Fibroblast of gingiva (primary cell): Measurements from ENCODE around the gene BOC.
A peak's percentile ranks its signal among the peaks of the same experiment; 100 is the strongest.

Experiments
- DNase-seq: peaks from one replicate; pipeline ENCODE4 v3.0.0-alpha.2; 2011; ENCODE audit warnings: low read depth

BOC gene

GRCh38 chr3:113222451-113223086 lies 11.2 kb downstream of the BOC start:
- no peak for DNase-seq

- DNase-seq = no peak
Measured at GRCh38 chr3:113223475-113224281, 12.3 kb downstream of the BOC start.

DNA sequence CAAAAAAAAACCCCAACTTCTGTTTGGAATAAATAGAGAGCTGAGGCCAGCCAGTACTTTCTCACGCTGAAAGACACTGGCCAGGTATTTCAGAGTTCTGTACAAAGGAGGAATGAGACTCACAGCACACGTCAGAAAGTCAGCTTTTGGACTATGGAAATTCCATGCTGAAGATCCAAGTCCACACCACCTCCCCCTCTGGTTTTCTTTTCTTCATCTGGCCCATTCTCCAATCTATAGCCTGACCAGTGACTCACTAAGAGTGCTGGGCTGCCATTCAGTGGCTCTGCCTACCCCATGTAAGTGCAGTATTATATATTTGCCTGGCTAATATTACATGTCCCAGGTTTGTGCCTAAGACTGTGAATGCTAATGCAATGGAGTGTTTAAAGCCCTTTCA lies 13.9 kb downstream of the BOC start:
- DNase-seq = no peak

DNA sequence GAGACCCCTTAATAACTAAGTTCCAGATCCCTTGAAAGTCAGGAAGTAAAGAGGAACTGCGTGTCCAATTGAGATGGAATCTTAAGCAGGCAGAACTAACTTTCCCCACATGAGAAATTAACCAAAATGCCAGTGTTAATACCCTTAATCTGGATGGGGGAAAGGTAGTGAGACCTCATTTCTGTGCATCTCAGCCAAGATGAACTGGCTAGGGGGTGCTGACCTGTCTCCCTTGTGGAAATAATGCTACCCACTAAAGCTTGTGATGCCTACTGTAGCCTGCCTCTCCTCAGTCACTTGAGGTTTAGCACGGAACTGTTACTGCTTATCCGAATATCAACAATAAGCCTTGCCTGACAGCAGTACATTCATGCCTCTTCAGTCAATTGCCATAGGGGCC lies 15.1 kb downstream of the BOC start:
- no peak for DNase-seq

- DNase-seq = no peak
Measured at GRCh38 chr3:113227146-113227545, 15.8 kb downstream of the BOC start.

DNA sequence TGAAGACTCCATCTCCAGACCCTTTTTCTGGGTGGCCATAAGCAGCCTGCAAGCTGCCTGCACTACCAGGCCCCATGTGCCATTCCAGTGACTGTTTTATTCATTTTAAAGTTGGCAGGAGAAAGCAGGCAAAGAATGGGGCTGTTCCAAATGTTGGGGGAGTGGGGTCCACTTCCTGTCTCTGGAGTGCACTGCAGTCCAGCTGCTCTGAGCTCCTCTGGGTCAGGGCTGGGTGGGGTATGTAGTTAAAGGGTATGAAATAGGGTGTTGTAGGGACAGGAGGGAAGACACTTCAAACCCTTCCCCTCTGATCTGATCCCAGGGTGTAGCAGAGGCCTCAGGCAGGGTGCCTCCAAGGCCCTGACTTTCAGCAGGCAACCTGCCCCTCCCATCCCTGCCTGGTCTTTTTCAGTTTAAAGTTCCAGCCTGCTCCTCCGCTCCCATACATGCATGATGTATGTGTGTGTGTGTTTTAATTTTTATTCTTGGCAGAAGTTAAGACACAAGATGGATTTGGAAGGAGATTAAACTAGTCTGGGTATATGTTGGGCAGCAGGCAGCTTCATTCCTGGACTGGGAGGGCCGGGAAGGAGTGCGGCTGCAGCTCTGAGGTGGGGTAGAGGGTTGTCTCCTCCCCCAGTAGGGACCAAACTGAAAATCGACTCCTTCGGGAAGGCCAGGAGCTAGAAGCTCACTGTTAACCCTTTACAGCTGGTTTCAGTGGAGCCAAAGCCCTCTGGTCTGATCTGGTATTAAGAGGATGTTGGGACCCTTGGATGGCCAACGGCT lies 17.3 kb downstream of the BOC start:
- no peak for DNase-seq

- DNase-seq = no peak
Measured at GRCh38 chr3:113231391-113231790, 20.0 kb downstream of the BOC start.

GRCh38 chr3:113231827-113232253 lies 20.5 kb downstream of the BOC start:
- peak; percentile 17 for DNase-seq

GRCh38 chr3:113232342-113232741 lies 21.0 kb downstream of the BOC start:
- DNase-seq = no peak

- DNase-seq = no peak
Measured at GRCh38 chr3:113233497-113233896, 22.1 kb downstream of the BOC start.

DNA sequence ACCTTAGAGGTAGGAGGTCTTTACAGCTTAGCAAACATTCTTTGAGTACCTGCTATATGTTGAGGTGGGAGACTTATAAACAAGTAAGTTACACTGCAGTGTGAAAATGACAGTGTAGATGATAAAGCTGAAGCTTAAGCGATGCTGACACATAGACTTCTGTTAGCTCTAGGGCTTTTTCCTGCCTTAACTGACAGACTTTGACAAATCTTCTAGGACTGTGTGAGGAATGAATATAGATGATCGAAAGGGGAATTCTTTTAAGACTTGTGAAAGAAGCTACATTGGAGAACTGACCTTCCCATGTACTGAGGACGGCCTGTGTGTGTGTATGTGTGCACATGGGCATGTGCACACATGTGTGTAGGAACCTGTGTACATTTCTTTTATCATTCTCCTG lies 22.7 kb downstream of the BOC start:
- DNase-seq = no peak

GRCh38 chr3:113234688-113235260 lies 23.4 kb downstream of the BOC start:
- peak; percentile 7 for DNase-seq

DNA sequence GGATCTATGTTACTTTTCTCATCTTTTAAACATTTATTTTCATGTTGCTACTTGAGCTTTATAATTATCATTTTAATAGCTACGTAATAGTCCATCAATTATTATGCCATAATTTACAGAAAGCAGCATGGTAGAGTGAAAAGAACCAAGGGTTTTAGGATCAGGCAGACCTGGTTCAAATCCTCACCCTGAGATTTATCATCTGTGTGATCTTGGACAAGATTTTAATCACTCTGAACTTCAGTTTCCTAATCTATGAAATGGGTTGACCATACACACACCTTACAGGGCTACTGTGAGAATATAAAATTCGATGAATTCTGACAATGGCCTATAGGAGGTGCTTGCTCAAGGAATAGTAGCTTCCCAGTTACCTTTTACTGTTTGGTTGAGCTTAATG lies 27.1 kb downstream of the BOC start:
- DNase-seq = no peak

DNA sequence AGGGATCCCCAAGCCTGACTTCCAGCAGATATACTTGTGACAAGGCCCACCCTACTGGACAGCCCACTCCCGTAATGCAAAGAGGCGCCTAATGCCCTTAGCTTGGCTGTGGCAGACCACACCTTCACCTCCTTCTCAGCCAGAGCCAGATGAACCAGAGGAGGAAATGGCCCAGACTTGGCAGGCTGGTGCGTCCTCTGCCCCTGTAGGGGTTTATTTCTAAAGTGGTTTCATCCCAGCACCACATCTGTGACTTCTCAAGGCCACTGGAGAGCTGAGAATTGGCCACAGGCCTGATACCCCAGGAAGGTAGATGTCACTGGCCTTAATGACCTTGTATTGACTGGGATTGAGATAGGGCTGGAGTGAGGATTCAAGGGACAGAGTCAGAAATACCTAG lies 29.5 kb downstream of the BOC start:
- DNase-seq = no peak

- DNase-seq = no peak
Measured at GRCh38 chr3:113241292-113242095, 30.1 kb downstream of the BOC start.

GRCh38 chr3:113242096-113242581 lies 30.8 kb downstream of the BOC start:
- DNase-seq = no peak

GRCh38 chr3:113243071-113243470 lies 31.7 kb downstream of the BOC start:
- DNase-seq = no peak

DNA sequence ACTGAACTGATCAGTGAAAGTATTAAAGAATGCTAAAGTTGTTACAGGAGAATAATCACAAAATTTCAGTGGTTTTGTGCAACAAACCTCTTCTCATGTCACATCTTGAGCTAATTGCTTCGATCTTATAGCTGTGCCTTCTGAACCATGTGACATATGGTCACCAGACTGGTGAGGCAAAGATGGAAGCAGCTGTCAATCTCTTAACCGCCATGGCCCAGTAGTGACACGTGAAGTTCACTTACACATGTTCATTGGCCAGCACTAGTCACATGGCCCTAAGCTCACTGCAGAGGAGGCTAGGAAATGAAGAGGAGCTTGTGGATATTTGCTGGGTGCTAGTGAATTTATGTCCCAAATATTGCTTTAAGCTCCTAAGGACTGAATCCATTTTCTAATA lies 32.5 kb downstream of the BOC start:
- DNase-seq = no peak

DNA sequence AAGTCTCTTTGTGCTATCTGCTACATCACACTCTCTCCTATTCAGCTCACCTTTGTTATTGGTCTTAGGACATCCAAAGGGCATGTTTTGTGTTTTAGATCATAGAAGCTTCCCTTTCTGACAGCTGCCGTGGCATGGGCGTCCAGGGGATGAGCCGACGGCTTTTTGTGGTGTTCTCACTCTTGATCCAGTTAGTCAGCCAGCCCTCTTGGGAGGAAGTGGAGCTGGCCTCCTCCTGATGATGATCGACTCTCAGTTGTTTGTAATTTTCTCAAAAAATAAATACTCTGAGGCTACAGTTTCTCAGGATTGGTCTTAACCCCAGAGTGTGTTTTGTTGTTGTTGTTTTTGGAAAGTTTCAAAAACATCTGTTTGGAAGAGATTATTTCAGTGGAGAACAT lies 34.4 kb downstream of the BOC start:
- peak; percentile 72 for DNase-seq

- DNase-seq = no peak
Measured at GRCh38 chr3:113247068-113247467, 35.7 kb downstream of the BOC start.

GRCh38 chr3:113247675-113248458 lies 36.5 kb downstream of the BOC start:
- DNase-seq = no peak
